SK-N-SH treated with all-trans-retinoic acid at 6 μM for 48 hours (cell line): ENCODE results near the gene CCDC158.

Experiments used
- ATAC-seq: fragments of 200-7000 bp; cut with Tn5 transposase; 3 replicates; pipeline ENCODE4 v1.9.1; 2020; ENCODE audit warnings: mild to moderate bottlenecking, moderate library complexity
- BACH2 ChIP-seq: fragments of 250-450 bp; sonication (Bioruptor Pico); IDR thresholded peaks from 2 replicates; pipeline ENCODE4 v1.9.0; 2021; ENCODE audit warnings: mild to moderate bottlenecking, borderline replicate concordance
- CREB5 ChIP-seq: fragments of 250-450 bp; sonication (Bioruptor Pico); IDR thresholded peaks from 2 replicates; pipeline ENCODE4 v1.5.1; 2020; ENCODE audit warnings: low read depth, mild to moderate bottlenecking, moderate library complexity
- CSDC2 ChIP-seq: fragments of 250-450 bp; sonication (Bioruptor Pico); IDR thresholded peaks from 2 replicates; pipeline ENCODE4 v1.5.0; 2020; ENCODE audit warnings: mild to moderate bottlenecking, moderate library complexity
- CSRNP3 ChIP-seq: fragments of 250-450 bp; sonication (Bioruptor Pico); IDR thresholded peaks from 2 replicates; pipeline ENCODE4 v1.5.1; 2021; ENCODE audit warnings: mild to moderate bottlenecking, moderate library complexity
- ESRRG ChIP-seq: fragments of 250-450 bp; sonication (Bioruptor Pico); IDR thresholded peaks from 2 replicates; pipeline ENCODE4 v1.6.1; 2021; ENCODE audit warnings: mild to moderate bottlenecking
- ISL1 ChIP-seq: fragments of 250-450 bp; sonication (Bioruptor Pico); IDR thresholded peaks from 2 replicates; pipeline ENCODE4 v2.1.2; 2022; ENCODE audit warnings: mild to moderate bottlenecking, moderate library complexity
- OSR1 ChIP-seq: fragments of 250-450 bp; sonication (Bioruptor Pico); IDR thresholded peaks from 2 replicates; pipeline ENCODE4 v1.8.0; 2022; ENCODE audit warnings: moderate library complexity, mild to moderate bottlenecking, inconsistent platforms
- POU6F1 ChIP-seq: fragments of 250-450 bp; sonication (Bioruptor Pico); IDR thresholded peaks from 2 replicates; pipeline ENCODE4 v1.8.0; 2021; ENCODE audit warnings: low read depth, mild to moderate bottlenecking, moderate library complexity, borderline replicate concordance
- PPARA ChIP-seq: fragments of 250-450 bp; sonication (Bioruptor Pico); IDR thresholded peaks from 2 replicates; pipeline ENCODE4 v1.5.0; 2020; ENCODE audit warnings: mild to moderate bottlenecking, borderline replicate concordance
- RARB ChIP-seq: fragments of 250-450 bp; sonication (Bioruptor Pico); IDR thresholded peaks from 2 replicates; pipeline ENCODE4 v1.8.0; 2021; ENCODE audit warnings: mild to moderate bottlenecking, moderate library complexity
- SNAI2 ChIP-seq: fragments of 250-450 bp; sonication (Bioruptor Pico); IDR thresholded peaks from 2 replicates; pipeline ENCODE4 v1.5.0; 2020; ENCODE audit warnings: mild to moderate bottlenecking, moderate library complexity
- TCF4 ChIP-seq: fragments of 250-450 bp; sonication (Bioruptor Pico); IDR thresholded peaks from 2 replicates; pipeline ENCODE4 v1.8.0; 2021; ENCODE audit warnings: mild to moderate bottlenecking, moderate library complexity, borderline replicate concordance
- TOX ChIP-seq: fragments of 250-450 bp; sonication (Bioruptor Pico); IDR thresholded peaks from 2 replicates; pipeline ENCODE4 v1.8.0; 2021; ENCODE audit warnings: mild to moderate bottlenecking, moderate library complexity, borderline replicate concordance
- TSHZ2 ChIP-seq: fragments of 250-450 bp; sonication (Bioruptor Pico); IDR thresholded peaks from 2 replicates; pipeline ENCODE4 v1.5.0; 2020; ENCODE audit warnings: mild to moderate bottlenecking, moderate library complexity
- ZFP3 ChIP-seq: fragments of 250-450 bp; sonication (Bioruptor Pico); IDR thresholded peaks from 2 replicates; pipeline ENCODE4 v1.5.0; 2020; ENCODE audit warnings: mild to moderate bottlenecking, moderate library complexity
- ZFP30 ChIP-seq: fragments of 450-650 bp; formaldehyde crosslinking; IDR thresholded peaks from 2 replicates; pipeline ENCODE4 v1.5.0; 2022; ENCODE audit warnings: mild to moderate bottlenecking, moderate library complexity
- ZNF565 ChIP-seq: fragments of 450-650 bp; formaldehyde crosslinking; conservative IDR thresholded peaks from 2 replicates; pipeline ENCODE4 v1.5.0; 2020; ENCODE audit warnings: low read depth, mild to moderate bottlenecking, moderate library complexity
- ZNF70 ChIP-seq: fragments of 450-650 bp; formaldehyde crosslinking; IDR thresholded peaks from 2 replicates; pipeline ENCODE4 v1.5.0; 2020; ENCODE audit warnings: mild to moderate bottlenecking, moderate library complexity
- ZNF8 ChIP-seq: fragments of 450-650 bp; formaldehyde crosslinking; IDR thresholded peaks from 2 replicates; pipeline ENCODE4 v1.5.0; 2020; ENCODE audit warnings: mild to moderate bottlenecking, moderate library complexity

Gene CCDC158

GRCh38 chr4:76305033-76305687, 115.8 kb downstream of the CCDC158 start:
- TF ChIP-seq BACH2 (CRISPR knock-in tag) (no peak), ZFP30 (CRISPR knock-in tag) (no peak), ZNF8 (no peak), ZNF565 (CRISPR knock-in tag) (no peak), ISL1 (CRISPR knock-in tag) (no peak)
- TF ChIP-seq, all 23 proteins: peak for 0
- no peak for ATAC-seq

- ATAC-seq = no peak
- TF ChIP-seq ZNF8 (no peak), SNAI2 (CRISPR knock-in tag) (no peak)
Measured at GRCh38 chr4:76302826-76303438, 118.0 kb downstream of the CCDC158 start.

GRCh38 chr4:76301775-76302162, 119.2 kb downstream of the CCDC158 start:
- peak; percentile 1; the same call in 2 of the 3 replicates for ATAC-seq
- no peak for TF ChIP-seq BACH2 (CRISPR knock-in tag)
- no peak for TF ChIP-seq CSDC2 (CRISPR knock-in tag)
- no peak for TF ChIP-seq POU6F1 (CRISPR knock-in tag)
- TF ChIP-seq RARB = no peak
- TF ChIP-seq SNAI2 (CRISPR knock-in tag) = 0 out of 2 replicates have a peak, but pooled peaks have one; percentile 16
- no peak for TF ChIP-seq TCF4 (CRISPR knock-in tag)
- no peak for TF ChIP-seq ZNF565 (CRISPR knock-in tag)
- TF ChIP-seq PPARA (CRISPR knock-in tag) = no peak
- no peak for TF ChIP-seq ZFP30 (CRISPR knock-in tag)
- no peak for TF ChIP-seq ZNF8
- peak; percentile 72; the same call in 1 of the 2 replicates for TF ChIP-seq CREB5 (CRISPR knock-in tag)
- TF ChIP-seq OSR1 = no peak
- no peak for TF ChIP-seq ZFP3 (CRISPR knock-in tag)
- TF ChIP-seq TOX (CRISPR knock-in tag) = no peak
- 0 out of 2 replicates have a peak, but pooled peaks have one; percentile 44 for TF ChIP-seq CSRNP3 (CRISPR knock-in tag)
- TF ChIP-seq ESRRG (CRISPR knock-in tag) = no peak
- TF ChIP-seq ZNF70 = no peak
- TF ChIP-seq TSHZ2 (CRISPR knock-in tag) = no peak
- TF ChIP-seq ISL1 (CRISPR knock-in tag) = peak; percentile 90
- TF ChIP-seq, all 23 proteins: peak for 4

GRCh38 chr4:76301068-76301774, 119.7 kb downstream of the CCDC158 start:
- ATAC-seq = peak; percentile 70
- TF ChIP-seq ZNF565 (CRISPR knock-in tag) = no peak
- TF ChIP-seq OSR1 = no peak
- TF ChIP-seq, all 23 proteins: peak for 0
